IPS DF 19.7 (cell line): ENCODE data around the gene KBTBD12.

Experiments used
- DNase-seq: peaks from one replicate; pipeline ENCODE4 v3.0.0-alpha.2; 2013; ENCODE audit warnings: low read depth, low spot score

KBTBD12 gene

GRCh38 chr3:127953091-127954035, 38.3 kb downstream of the KBTBD12 start:
- DNase-seq, result no peak

GRCh38 chr3:127954640-127955039, 39.6 kb downstream of the KBTBD12 start:
- no peak for DNase-seq

GRCh38 chr3:127955728-127956127, 40.7 kb downstream of the KBTBD12 start:
- DNase-seq, result no peak

- DNase-seq, result no peak
These were observed 44.0 kb downstream of the KBTBD12 start for GRCh38 chr3:127959041-127959440.

GRCh38 chr3:127959873-127960272, 44.8 kb downstream of the KBTBD12 start:
- peak; percentile 38 for DNase-seq

DNA sequence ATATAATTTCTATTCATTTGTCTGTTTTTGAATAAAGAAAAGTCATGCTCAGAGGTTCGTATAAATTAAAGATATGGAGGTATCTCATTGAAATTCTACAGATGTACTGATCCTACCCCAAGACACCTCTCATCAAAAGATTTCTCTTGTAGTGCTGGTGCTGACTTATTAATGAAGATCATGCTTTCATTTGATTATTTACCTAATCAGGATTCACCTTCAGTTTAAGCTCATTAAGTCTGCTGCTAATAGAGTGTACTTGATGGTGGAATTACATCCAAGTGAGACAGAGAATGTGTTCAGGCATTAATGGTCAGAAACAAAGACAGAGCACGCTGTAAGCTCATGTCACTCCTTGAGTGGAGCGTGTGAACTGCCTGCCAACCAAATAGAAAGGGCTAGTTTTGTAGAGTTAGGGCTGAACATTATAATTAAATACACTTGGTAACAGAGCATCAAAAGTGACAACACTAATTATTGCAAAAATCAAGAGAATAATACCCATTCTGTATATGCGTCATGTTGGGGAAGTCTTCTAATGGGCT, 45.5 kb downstream of the KBTBD12 start:
- DNase-seq, result no peak

GRCh38 chr3:127961124-127961523, 46.1 kb downstream of the KBTBD12 start:
- no peak for DNase-seq

DNA sequence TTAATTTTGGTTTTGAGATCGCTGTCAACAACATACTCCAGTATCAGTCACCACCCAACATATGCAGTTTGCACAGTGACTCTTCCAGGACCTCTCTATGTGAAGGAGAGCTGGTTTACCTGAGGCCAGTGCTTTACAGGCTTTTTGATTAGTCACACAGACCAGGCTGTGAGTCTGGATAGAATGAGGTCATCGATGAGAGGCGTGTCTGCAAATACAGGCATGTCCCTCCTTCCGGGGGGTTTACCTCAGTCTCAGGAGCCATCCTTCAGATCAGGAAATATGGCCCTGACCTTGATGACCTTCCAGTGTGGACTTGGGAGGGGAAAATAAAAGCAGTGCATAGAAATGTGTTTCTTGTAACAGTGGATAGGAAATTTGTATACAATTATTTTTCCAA, 46.9 kb downstream of the KBTBD12 start:
- no peak for DNase-seq

GRCh38 chr3:127962937-127963336, 47.9 kb downstream of the KBTBD12 start:
- no peak for DNase-seq

- DNase-seq, result no peak
These were observed 49.0 kb downstream of the KBTBD12 start for GRCh38 chr3:127964053-127964452.

- DNase-seq, result no peak
These were observed 49.8 kb downstream of the KBTBD12 start for GRCh38 chr3:127964816-127965215.

GRCh38 chr3:127967316-127967715, 52.3 kb downstream of the KBTBD12 start:
- DNase-seq, result no peak

- DNase-seq, result peak; percentile 30
These were observed 56.0 kb downstream of the KBTBD12 start for GRCh38 chr3:127970966-127971592.

DNA sequence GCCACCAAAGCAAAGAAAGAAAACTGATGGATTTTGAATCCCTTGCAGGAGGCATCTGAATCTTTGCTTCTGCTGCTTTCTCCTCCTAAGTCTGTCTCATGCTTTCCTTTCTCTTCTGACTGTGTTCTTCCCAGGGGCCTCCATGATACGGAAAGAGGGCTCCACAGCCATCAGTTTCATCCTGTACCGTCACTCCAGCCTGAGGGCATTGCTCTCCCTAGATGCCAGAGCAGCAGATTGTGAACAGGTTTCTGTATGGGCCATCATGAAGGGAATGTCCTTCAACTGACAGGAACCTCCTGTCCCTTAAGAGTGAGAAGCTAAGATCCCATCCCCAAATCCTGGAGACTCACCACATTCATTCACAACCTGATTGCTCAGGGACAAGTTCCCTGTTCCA, 59.2 kb downstream of the KBTBD12 start:
- no peak for DNase-seq

DNA sequence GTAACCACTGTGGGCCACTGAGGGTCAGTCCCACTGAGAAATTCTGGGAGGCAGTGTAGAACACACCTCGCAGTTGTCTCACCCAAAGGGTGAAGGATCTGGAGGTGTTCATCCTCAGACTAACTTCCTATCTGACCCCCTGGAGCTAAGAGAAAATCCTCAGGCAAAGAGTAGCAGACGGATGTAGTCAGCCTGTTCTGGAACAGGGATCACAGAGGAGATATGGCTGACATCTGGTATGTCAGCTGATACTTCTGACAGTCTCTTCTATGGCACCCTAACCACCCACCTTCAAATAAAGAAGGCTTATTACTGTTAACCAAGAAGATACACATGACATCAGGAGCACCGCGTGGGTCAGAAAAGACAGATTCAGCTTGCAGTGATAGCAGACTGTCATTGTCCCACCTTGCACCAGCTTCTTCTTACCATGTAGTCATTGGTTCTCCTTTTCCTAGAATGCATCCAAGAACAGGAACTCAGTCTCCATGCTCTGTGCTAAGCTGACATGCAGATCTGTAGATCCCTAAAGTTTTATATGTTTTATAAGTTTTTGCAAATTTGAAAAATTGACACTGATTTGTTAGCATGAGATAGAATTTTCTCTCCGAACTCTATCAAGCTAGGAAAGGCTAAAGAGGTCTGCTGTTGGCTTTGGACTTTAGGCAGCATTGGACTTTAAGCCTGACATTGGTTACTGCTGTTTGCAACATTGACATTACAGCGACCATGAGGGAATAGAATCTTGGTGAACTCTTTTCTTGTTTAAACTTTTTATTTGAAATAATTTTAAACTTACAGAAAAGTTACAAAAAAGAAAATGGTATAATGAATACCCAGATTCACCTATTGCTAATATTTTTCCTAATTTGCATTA, 60.4 kb downstream of the KBTBD12 start:
- DNase-seq, result no peak

DNA sequence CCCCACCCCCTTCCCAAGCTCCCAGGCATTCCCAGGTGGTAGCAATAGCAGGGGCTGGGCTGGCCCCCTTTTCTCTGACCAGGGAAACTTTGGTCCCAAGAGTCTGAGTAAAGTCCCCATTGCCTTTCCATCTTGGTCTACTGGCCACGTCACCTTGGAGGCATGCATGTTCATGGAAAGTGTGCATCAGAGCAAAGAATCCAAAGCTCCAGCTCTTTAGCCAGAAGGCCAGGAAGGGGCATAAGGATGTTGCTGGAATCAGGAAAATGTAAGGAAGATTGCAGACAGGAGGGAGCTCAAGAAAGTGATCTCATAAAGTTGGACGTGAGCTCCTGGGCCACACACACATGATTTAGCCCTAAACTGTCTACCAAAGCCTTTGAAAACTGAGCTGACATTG, 63.6 kb downstream of the KBTBD12 start:
- DNase-seq, result no peak

GRCh38 chr3:127979473-127979872, 64.4 kb downstream of the KBTBD12 start:
- no peak for DNase-seq

- DNase-seq, result no peak
These were observed 66.1 kb downstream of the KBTBD12 start for GRCh38 chr3:127981097-127981496.

- DNase-seq, result no peak
These were observed 67.1 kb downstream of the KBTBD12 start for GRCh38 chr3:127982155-127982554.

- no peak for DNase-seq
These were observed 69.4 kb downstream of the KBTBD12 start for GRCh38 chr3:127984241-127984975.

- no peak for DNase-seq
These were observed 70.2 kb downstream of the KBTBD12 start for GRCh38 chr3:127985216-127985615.
